D721Med (cell line): ENCODE measurements around the gene RPL11.

Experiments used
- DNase-seq: peaks from one replicate; pipeline ENCODE4 v3.0.0; 2011; ENCODE audit warnings: low spot score; ENCODE audit not compliant: insufficient read length
- FAIRE-seq: peaks from 2 replicates; lab custom pipeline; 2011; peaks lifted over from hg19 to GRCh38; lab: Jason Lieb, UNC
- CTCF ChIP-seq: IDR thresholded peaks from 2 replicates; pipeline ENCODE4 v1.5.1; 2012; ENCODE audit warnings: mild to moderate bottlenecking, control low read depth; ENCODE audit not compliant: insufficient read depth; ENCODE audit errors: missing control alignments

Gene RPL11

GRCh38 chr1:23701310-23701709, 9.7 kb downstream of the RPL11 start:
- FAIRE-seq: no peak
- no peak for TF ChIP-seq CTCF
- DNase-seq: no peak

- no peak for FAIRE-seq
- no peak for TF ChIP-seq CTCF
- no peak for DNase-seq
These were observed 10.4 kb downstream of the RPL11 start for GRCh38 chr1:23701996-23702395.

- DNase-seq (no peak), FAIRE-seq (no peak)
- TF ChIP-seq CTCF: no peak
These were observed 13.4 kb downstream of the RPL11 start for GRCh38 chr1:23704834-23705495.

- no peak for TF ChIP-seq CTCF
- no peak for DNase-seq
- no peak for FAIRE-seq
These were observed 17.6 kb downstream of the RPL11 start for GRCh38 chr1:23709229-23709628.

GRCh38 chr1:23718482-23718881, 26.9 kb downstream of the RPL11 start:
- peak; percentile 46 for TF ChIP-seq CTCF
- FAIRE-seq (no peak), DNase-seq (no peak)

- no peak for FAIRE-seq
These were observed 27.7 kb downstream of the RPL11 start for GRCh38 chr1:23719162-23719820.

More at GRCh38 chr1:23719162-23719820, 27.7 kb downstream of the RPL11 start:
- TF ChIP-seq CTCF: no peak
- no peak for DNase-seq
